HG03469 (cell line): ENCODE data around the gene LY6G5B.

Experiments used
- ATAC-seq: cut with Tn5 transposase; IDR thresholded peaks from one replicate; pipeline ENCODE4 v1.9.1; 2021; ENCODE audit warnings: mild to moderate bottlenecking, moderate library complexity, moderate number of reproducible peaks; ENCODE audit not compliant: unreplicated experiment

LY6G5B gene

GRCh38 chr6:31713991-31714684 is 44.4 kb downstream of the LY6G5B start:
- ATAC-seq, result no peak

GRCh38 chr6:31715022-31715958 is 45.5 kb downstream of the LY6G5B start, which contains the start of gene LY6G6D:
TSS of gene LY6G6D (plus strand) at chr6:31715348. CDS start at chr6:31715356, 8 bp downstream.
- ATAC-seq, result no peak

- no peak for ATAC-seq
These were observed 47.9 kb downstream of the LY6G5B start for GRCh38 chr6:31717499-31718222.

DNA sequence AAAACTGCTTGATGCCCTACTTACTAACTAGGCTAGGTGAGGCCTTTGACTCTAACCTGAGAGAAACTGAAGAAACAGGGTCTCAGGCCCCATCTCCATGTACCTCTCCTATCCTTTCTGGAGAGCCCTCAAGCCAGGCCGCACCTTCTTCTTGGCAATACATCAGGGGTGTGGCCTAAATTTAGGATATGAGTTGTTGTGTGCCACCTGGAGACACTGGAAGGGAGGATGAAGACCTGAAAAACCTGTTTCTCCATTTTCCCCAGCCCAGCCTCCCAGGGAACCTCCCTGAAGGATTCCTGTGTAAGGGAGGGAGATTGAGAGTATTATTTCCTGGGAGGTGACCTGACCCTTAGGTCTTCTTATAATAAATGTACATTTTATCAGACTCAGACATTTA is 48.5 kb downstream of the LY6G5B start:
- no peak for ATAC-seq

DNA sequence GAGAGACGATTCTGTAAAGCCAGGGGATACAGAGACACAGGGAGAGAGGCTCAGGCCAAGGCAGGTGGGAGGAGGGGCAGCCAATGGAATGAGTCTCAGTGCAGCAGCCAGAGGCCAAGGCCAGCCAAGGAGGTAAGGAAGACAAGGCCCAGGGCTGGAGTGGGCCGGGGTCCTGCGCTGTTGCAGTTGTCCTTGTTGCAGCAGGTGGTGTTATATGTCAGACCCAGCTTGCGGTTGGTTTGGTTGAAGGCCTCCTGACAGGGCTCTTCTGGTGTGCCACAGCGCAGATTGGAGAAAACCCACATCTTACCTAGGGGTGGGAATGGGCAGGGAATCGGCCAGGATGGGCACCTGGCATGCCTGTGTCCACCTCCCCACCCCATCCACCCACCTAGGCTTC is 49.2 kb downstream of the LY6G5B start:
- no peak for ATAC-seq

DNA sequence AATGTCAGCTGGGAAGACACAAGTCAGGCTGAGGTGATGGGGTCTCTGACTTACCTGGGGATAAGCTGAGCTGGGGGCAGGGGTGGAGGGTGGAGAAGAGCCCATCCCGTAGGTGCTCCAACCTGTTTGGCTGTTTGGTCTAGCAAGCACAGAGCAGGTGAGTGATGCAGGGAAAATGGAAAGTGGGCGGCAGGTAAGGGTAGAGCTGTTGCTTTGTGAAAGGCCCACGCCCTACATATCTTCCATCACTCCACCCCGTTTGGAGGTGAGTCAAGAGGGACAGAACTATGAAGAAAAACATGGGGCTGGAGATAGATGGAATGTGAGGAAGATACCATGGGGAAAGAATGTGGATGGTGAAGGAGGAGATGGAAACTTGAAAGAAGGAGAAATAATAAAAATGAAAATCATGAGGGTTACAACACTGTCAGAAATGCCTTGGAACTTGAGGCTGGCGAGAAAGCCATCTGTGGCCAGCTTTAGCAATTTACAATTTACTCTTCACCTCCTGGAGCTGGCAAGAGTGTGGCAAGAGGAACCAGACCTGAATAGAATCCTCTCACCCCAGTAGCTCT is 50.5 kb downstream of the LY6G5B start:
- no peak for ATAC-seq

DNA sequence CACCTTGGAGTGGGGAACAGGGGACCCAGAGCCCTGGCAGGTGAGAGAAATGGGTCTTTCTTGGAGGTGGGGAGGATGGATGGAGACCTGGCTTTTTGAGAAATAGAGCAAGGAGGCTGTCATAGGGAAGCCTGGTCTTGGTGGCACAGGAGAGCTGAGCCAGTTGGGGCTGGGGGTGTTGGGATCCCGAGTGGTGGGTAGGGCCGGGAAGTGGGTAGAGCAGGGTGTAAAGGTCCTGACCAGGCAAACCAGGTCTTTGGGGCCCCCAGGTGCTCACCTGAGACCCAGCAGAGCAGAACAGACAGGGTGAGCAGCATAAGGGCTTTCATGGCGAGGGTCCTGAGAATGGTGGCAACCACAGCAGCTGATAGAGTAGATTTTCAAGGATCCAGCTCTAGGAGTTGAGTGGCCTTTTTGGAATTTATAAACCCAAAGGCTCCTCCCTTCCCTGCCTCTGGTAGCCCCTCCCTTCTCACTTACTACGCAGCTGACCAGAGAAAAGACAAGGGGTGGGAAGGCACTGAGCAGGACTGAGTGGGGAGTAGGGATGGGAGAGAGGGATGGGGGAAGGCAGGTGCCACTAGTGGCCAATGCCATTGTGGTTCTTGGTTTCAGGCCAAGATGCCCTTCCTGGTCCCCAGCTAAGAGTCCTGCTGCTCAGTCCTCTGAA is 51.7 kb downstream of the LY6G5B start, which contains the start of gene LY6G6C:
TSS of gene LY6G6C (minus strand) at position 396 of the 670 bp plus-strand sequence. CDS start at position 329, 67 bp downstream.
- no peak for ATAC-seq

DNA sequence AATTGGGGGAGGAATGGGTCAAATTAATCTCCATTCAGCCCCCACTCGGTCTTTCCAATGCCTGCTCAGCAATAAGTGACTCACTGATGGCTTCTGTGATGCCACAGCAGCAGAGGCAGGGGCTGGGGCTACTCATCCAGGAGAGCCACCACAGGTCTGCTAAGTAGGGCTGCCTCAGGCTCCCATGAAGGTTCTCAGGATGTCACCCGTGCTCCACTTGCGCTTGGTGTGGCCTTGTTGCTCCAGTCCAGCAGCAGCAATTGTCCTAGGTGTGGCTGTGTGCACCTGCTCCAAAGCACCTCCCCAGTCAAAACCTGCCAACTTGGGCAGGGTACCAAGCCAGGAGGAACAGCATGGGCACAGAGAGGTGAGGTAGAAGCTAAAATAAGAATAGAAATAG is 52.4 kb downstream of the LY6G5B start:
- ATAC-seq, result no peak
